Left colon (tissue), 2 donors: ENCODE data around the gene TFPI. TPM values are rescaled to one million over a fixed set of nuclear protein-coding genes. Genes with fewer than 3 reads are reported as not detected.
"Not testable (repeated sequence)": the region's sequence is repeated elsewhere in the genome, so short reads cannot be mapped to it uniquely, and the experiment has no call there.

Experiments used
- ATAC-seq: fragments of 200-7000 bp; cut with Tn5 transposase; one replicate; pipeline ENCODE4 v1.9.1; 2020; ENCODE audit warnings: mild to moderate bottlenecking, moderate library complexity
- DNase-seq, 2 donors: peaks; one replicate each; pipeline ENCODE4 v3.0.0-alpha.2; 2020
- intact Hi-C, 2 donors: fragments of 100-400 bp; cut with DNase I in 1 of 2; cut with micrococcal nuclease in 1 of 2; formaldehyde crosslinking; loops; one replicate each; pipeline versions ENCODE4 v1.11.2 to v1.14.0; 2022; cut with DNase I, micrococcal nuclease
- long read RNA-seq: library from polyadenylated mRNA; unstranded; transcript quantifications from one replicate; pipeline ENCODE4 v2.0.0, GENCODE V29; 2021
- total RNA-seq, 2 donors: library from RNA; stranded (reverse); fragmentation: NEBNext Ultra II Directional; extraction: Animal tissue kit (Norgen Biotek cat#: 25700); gene quantifications; one replicate each; pipeline ENCODE4 v1.2.1, GENCODE V29; 2021
- donor health status: DM: no; HTN: no; CAD: no.
- donor health status: DM: yes; HTN: yes; CAD: no.

Gene TFPI
- total RNA-seq: 10 to 100 TPM; 19.2 to 23.2 TPM
- long read RNA-seq, transcript TFPI-201 (8 exons, 3,885 nt): major isoform, 11 of 17 reads
- long read RNA-seq, partial matches to known transcripts: 0 of 17 reads
- long read RNA-seq, other reads (novel, unspliced or antisense): 6 of 17 reads

GRCh38 chr2:187554011-187554703 lies at the start of gene TFPI:
Gene TFPI (minus strand): TSS chr2:187554435. CDS start chr2:187503768, 50,667 bp downstream.
- intact Hi-C loops: no loop called here
- DNase-seq: no peak
- ATAC-seq: peak; percentile 73

DNA sequence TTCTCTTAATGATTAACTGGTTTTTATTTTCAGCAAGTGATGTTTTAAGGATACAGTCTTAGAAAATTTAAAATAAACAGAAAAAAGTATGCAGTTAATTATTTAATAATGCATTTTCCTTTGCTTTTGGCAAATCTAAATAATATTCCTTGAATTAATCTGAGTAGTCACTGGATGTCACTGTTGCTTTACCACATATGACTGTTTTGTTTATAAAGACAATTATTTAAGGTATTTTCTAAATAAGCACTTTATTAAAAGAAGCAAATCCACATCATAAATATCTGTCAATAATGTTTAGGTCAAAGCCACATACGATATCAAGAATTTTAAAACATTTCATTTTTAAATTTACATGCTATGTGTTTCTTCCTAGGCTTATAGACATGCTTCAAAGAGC lies 40.6 kb upstream of the TFPI start:
- no peak for ATAC-seq
- DNase-seq: no peak
- intact Hi-C loops: no loop called here

DNA sequence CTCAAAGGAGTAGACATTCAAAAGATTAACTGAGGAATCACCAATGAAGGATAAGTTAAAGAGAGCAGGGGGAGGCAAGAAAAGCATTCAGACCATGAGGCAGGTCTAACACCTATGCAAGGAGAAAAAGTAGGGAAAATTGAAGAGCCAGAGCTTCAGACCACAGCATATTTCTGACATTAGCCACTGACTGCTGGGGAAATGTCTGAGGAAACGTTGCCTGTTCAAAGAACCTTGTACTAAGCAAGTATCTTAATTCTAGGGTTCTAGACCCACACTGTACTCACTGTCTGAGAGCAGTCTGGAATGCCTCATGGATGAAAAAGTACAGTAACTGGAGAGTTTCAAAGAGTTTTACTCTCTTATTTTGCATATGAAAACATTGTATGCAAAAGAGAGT lies 39.5 kb upstream of the TFPI start:
- intact Hi-C loops: no loop called here
- DNase-seq (no peak), ATAC-seq (no peak)

DNA sequence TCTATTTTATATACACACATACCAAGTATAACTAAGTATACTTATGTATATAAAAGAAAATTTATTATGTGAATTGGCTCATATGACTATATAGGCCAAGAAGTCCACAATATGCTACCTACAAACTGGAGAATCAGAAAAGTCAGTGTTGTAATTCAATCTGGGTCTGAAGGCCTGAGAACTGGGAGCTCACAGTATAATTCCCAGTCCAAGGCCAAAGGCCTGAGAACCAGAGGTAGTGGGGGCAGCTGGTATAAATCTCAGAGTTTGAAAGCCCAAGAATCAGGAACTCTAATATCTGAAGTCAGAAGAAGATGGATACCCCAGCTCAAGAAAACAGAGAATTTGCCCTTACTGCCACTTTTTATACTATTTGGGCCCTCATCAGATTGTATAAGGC lies 38.9 kb upstream of the TFPI start:
- ATAC-seq (no peak), DNase-seq (no peak)
- intact Hi-C loops: no loop called here

- DNase-seq (no peak), ATAC-seq (no peak)
- intact Hi-C loops: no loop called here
These were observed 35.9 kb upstream of the TFPI start for GRCh38 chr2:187590175-187590574.

- ATAC-seq (no peak), DNase-seq (no peak)
- intact Hi-C loops: loop anchor here in 1 of 2 donors (10.0 kb wide), 2 partner anchors 259 to 919 kb away; no protein-coding TSS in a partner anchor
These were observed 31.9 kb upstream of the TFPI start for GRCh38 chr2:187586011-187586641.

GRCh38 chr2:187581125-187581896 lies 27.1 kb upstream of the TFPI start:
- ATAC-seq: peak; percentile 39
- intact Hi-C loops: loop anchor here in 1 of 2 donors (2.0 to 10.0 kb wide), 3 partner anchors 81 to 923 kb away; no protein-coding TSS in a partner anchor
- DNase-seq: no peak

DNA sequence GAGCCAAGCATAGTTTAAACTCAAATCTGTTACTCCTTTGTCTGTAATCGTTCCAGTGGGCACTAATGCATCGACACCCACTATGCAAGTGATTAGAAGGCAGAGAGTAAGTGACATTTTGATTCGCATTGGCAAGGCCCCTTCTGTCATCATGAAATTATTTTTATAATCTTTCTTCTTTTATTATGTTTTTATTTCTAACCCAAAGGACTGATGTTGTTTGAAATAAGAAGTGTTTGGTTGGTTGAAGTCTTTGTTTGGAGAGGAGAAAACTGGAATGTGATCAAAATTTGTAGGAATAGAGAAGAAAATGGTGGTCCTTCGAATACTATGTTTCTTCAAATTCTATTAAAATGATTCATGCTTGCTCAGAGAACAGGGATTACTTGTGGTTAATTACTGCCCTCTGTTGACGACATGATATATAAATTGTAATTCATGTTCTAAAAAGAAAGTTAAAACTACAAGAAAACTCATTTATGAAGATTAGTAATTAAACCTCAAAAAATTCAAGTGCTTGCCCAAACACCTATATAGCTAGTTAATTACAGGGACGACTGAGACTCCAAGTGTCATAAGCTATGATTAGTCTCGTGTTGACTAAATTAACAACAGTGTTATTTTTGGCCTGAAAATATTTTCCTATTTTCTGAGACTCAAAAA lies 26.4 kb upstream of the TFPI start:
- ATAC-seq (peak; percentile 63), DNase-seq (no peak)
- intact Hi-C loops: loop anchor here in 1 of 2 donors (2.0 to 10.0 kb wide), 3 partner anchors 80 to 924 kb away; no protein-coding TSS in a partner anchor

DNA sequence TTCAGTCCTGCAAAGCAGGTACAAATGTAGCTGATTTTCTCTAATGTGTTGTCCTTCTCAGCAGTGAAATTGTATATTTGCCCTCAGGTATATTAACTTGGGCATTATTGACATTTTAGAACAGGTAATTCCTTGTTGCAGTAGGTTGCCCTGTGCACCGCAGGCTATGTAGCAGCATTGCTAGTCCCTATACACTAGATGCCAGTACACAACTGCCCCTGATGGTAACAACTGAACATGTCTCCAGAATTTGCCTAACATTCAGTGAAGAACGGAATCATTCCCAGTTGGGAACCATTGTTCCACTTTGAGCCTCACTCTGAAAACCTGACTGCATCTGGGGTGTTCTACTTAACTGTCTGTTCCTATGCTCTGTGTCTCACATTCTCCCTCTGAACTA lies 23.1 kb upstream of the TFPI start:
- intact Hi-C loops: no loop called here
- no peak for ATAC-seq
- no peak for DNase-seq

GRCh38 chr2:187576906-187577305 lies 22.7 kb upstream of the TFPI start:
- ATAC-seq: no peak
- no peak for DNase-seq
- intact Hi-C loops: no loop called here

DNA sequence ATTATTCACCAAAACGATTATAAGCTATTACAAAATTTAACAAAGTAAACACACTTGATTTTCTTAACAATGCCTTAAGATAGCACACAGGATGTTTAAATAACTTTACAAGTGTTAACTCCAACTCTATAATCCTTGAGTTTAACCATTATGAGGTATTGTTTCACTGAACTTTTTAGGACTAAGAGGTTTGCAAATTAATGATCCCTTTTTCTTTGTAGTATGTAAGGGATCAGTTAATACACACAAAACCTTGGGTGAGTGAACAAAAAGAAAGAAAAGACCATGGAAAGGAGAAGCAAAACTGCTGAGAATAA lies 21.5 kb upstream of the TFPI start:
- ATAC-seq: no peak
- no peak for DNase-seq
- intact Hi-C loops: no loop called here

DNA sequence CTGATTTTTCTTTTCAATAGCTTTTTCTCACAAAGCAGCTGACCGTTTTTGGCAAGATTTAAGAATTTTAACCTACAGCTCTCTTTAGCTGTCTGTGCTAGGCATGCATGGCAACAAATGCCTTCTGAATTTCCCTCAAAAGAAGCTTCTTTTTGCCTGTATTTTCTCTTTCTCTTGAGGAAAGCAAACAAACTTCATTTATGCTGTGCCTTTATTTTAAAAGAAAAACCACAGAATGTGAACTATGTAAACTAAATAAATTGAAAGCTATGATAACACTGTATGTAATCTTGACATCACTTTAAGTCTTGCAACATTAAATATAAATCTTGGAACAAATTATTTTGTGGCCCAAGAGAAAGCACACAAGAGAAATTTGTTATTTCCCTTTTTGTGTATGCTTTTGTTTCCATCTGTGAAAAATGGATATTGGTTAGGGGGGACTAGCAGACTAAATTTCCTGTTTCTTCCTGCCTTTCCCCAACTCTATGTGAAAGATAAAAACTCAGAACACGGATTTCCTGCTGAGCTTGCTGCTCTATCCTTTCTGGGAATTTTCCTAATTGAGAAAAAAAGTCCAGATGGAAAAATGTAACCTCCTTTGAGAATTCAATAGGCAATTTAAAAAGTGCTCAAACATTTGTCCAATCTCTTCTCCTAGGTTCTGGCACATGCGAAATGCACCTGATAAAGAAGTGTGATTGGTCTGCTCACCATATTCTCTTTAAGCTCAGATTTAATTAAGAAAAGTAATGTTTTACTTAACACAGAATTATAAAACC lies 20.9 kb upstream of the TFPI start:
- ATAC-seq (no peak), DNase-seq (no peak)
- intact Hi-C loops: no loop called here

- ATAC-seq (no peak), DNase-seq (no peak)
- intact Hi-C loops: no loop called here
These were observed 19.5 kb upstream of the TFPI start for GRCh38 chr2:187573722-187574121.

GRCh38 chr2:187571996-187572395 lies 17.8 kb upstream of the TFPI start:
- DNase-seq, intact Hi-C loops, ATAC-seq: not testable (repeated sequence)

DNA sequence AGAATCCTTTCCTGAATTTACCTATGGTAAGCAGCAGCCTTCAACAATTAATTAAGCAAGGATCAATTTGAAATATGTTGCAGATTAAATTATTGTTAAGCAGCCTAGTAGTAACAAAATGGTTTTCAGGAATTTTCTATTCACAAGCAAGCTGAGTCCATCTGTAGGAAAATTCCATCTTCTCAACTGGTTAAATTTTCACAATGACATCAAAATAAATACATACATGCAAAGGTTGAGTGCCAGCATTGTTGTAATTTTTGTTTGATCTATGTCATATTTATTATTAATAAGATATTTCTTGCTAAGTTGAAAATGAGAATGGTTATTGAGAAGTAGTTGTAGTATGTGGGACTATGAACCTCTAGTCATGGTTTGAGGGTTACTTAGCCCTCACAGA lies 15.3 kb upstream of the TFPI start:
- DNase-seq: no peak
- no peak for ATAC-seq
- intact Hi-C loops: no loop called here

DNA sequence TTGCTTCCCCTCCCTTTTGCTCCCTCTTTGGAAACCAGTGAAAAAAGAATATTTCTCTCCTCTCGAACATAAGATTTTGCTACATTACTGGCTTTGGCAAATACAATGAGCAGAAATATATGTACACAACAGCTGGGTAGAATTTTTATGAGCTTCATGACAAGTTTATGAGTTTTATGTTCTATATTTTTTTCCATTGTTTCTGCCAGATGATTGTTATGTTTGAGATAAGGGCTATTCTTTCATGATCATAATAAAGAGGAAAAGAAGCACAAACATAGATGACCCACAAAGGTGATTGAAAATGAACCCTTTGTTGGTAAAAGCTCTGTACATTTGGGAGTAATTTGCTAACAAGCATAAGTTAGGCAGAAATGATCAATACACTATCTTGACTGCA lies 14.8 kb upstream of the TFPI start:
- ATAC-seq (peak; percentile 89), DNase-seq (no peak)
- intact Hi-C loops: no loop called here

DNA sequence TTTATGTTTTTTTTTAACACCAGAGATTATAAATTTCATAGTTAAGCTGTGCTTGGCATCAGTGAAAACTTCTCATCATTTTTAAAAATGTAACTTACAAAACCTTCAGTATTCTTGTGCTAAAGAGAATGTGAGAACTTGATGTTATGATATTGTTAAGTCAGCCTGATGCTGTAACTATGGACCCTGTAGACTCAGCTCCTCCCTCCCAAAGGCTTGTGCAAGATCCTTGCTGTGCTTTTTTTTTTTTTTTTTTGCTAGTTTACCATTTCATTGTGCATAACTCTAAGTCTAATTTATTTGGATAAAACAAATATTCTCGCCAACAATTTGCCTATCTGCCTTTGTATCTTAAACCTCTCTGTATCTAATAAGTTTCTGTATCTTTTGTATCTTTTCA lies 12.9 kb upstream of the TFPI start:
- intact Hi-C loops: no loop called here
- ATAC-seq: no peak
- DNase-seq: no peak

DNA sequence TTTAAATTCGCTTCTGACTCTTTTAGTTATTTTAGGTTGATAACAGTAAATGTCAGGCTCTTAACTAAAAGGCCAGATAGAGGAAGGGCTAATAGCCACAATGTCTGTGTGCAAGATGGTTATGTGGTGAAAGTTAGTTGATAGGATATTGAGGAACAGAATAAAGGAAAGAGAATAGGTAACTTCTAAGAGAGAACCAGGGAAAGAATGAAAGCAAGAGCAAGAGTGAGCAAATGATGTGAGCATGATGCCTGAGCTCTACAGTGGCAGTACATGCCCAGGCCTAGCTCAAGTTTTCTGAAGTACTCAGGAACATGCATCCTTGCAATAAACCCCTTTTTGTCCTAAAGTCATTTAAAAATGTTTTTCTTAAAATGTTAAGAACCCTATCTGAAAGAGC lies 12.5 kb upstream of the TFPI start:
- DNase-seq (no peak), ATAC-seq (no peak)
- intact Hi-C loops: no loop called here

- intact Hi-C loops: no loop called here
These were observed 12.0 kb upstream of the TFPI start for GRCh38 chr2:187566266-187566665.

More at GRCh38 chr2:187566266-187566665, 12.0 kb upstream of the TFPI start:
- ATAC-seq: no peak
- no peak for DNase-seq
